Ammon's horn (tissue), 1 donor: ENCODE data around the gene RETN.

Source experiments
- DNase-seq: peaks from one replicate; pipeline ENCODE4 v3.0.0-alpha.2; 2016; ENCODE audit warnings: low spot score

RETN gene

DNA sequence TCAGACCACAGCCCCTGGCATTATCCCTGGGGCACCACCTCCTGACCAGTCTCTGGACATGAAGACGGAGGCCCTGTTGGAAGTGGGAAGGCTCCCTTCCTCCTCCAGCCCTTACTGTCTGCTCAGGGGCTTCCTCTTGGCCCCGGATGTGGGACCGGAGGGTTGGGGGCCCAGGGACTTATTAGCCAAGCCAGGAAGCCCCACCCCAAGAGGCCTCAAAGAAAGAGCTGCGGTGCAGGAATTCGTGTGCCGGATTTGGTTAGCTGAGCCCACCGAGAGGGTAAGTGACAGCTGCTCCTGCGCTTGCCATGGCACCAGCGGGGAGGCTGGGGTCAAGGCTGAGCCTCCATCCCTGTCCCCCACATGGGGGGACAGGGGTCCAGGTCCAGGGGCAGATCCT is at the start of gene RETN:
RETN (plus strand) TSS at position 208 of the 400 bp plus-strand sequence. CDS start 278 bp downstream, outside the sequence.
- DNase-seq: no peak

DNA sequence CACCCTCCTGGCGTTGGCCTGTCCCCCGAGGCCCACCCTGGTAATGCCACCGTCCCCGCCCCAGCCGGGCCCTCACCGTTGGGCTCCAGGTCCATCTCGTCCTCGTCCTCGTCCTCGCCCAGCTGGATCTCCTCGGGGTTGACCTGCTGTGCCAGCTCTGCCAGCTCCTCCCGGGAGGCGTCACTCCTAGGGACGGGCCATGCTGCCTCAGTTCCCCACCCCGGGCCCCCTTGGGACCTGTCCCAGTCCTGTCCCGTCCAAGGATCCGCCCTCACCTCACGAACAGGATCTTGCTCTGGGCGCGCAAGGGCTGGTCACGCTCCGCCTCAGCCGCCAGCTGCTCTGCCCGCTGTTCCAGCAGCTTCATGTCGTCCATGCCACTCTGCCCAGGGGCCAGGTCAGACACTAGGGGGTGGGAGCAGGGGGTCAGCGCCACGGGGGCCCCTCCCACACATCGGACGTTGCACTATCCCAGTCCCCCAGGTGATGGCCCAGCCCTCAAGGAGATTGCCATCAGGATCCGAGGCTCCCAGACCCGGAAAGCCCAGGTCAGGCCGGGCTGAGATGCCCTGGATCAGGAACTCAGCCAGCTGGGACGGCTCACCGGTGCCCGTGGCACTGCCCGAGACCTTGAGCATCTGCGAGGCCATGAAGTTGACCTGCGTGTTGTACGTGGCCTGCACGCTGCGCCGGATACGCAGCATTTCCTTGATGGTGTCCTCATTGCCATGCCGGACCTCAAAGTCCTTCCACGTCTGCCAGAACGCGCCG is 49.0 kb upstream of the RETN start:
- no peak for DNase-seq

- no peak for DNase-seq
Measured at GRCh38 chr19:7620442-7621412, 48.1 kb upstream of the RETN start.

DNA sequence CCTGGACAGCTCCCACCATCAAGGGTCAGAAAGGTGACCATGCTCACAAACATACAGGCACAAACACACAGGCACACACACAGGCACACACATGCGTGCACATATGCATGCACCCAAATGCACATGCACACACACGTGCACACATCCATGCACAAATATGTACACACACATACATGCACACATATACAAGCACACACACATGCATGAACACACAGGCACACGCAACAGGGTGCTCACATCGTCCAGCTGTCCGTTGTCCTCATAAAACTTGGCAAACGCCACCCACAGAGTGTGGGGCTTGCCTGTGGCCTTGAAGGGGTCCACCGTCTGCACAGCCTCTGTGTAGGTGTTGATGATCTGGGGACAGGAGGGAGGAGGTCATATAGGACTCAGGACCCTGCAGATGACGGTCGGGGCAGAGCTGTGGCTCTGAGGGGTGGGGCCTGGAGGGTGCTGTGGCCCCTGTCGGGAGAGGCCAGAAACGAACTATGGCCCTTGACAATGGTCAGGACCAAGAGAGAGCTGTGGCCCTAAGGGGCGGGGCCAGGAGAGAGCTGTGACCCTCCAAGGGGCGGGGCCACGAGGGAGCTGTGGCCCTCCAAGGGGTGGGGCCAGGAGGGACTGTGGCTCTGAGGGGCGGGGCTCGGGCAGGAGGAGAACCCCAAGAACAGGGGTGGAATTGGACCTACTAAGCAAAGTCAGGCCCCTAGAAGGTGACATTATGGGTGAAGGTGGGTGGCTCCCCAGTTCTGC is 45.7 kb upstream of the RETN start:
- no peak for DNase-seq

- DNase-seq: no peak
Measured at GRCh38 chr19:7623725-7624603, 44.9 kb upstream of the RETN start.

GRCh38 chr19:7624810-7625209 is 44.0 kb upstream of the RETN start:
- no peak for DNase-seq

GRCh38 chr19:7625763-7626372 is 43.0 kb upstream of the RETN start:
- no peak for DNase-seq

DNA sequence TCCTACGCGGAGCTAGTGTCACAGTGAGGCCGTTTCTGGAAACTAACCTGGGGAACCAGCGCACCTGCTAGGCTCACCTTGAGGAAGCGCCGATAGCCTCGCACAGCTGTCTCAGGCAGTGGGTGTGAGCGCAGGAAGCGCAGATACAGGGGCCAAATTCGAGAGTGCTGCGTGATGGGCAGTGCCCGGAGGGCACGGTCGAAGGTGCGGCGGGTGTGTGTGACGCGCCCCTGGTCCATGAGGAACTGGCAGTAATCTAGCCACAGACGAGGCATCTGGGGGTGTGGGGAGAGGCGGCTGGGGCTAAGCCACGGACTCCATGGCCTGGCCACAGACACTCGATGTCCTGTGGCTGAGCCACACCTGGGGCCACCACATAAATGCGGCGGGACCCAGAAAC is 41.7 kb upstream of the RETN start:
- no peak for DNase-seq

- no peak for DNase-seq
Measured at GRCh38 chr19:7628589-7629311, 40.1 kb upstream of the RETN start.

DNA sequence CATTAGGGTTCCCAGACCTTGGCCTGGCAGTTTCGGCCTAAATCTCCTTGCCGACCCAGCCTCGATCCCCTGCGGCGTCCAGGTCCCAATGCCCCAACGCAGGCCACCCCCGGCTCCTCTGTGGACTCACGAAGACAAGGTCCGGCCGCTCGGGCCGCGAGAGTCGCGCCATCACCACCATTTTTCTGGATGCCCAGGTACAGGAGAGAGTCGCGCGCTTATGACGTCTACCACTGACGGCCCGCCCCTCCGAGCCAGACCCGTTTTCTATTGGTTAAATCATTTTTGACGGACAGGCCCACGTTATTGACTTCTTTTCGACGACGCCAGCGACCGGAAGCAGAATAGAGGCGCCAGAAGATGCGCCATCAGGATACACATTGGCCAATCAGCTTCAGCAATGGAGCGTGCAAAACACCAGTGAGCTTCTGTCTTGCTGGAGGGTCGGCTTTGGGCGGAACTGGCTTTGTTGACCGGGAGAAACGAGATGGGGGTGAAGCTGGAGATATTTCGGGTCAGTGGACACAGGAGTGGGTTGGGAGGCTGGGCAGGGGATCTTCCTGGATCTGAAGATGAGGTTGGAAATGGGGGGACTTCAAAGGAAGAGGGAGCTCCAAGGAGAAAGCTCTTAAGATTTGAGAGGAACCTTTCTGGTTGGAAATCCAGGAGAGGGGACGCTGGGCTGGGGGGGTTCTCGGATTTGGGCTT is 39.3 kb upstream of the RETN start, which contains the start of the genes PET100 and XAB2:
PET100 (plus strand) TSS at position 447 of the 708 bp plus-strand sequence; CDS start at position 488, 41 bp downstream.
XAB2 (minus strand) TSS at position 199 of the 708 bp plus-strand sequence; CDS start at position 181, 18 bp downstream.
- DNase-seq: peak; percentile 99

- no peak for DNase-seq
Measured at GRCh38 chr19:7631577-7631976, 37.3 kb upstream of the RETN start.

GRCh38 chr19:7632340-7633203 is 36.3 kb upstream of the RETN start:
- no peak for DNase-seq

DNA sequence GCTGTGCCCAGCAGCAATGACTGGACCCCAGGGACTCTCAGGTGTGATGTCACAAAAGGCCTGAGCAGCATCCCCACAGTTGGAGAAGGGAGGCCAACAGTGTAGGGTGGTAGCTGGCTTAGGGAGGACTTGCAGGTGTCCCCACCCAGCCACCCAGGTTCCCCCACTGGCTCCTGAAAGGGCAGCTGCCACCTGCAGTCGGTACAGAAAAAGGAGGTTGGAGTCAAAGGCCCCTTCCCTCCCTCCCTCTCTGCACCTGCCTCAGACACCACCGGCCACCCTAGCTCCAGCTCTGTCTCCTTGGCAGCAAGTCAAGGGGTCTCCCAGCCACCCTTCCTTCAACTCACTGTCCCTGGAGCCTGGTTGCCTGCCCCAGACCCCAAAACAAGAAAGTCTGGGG is 35.2 kb upstream of the RETN start, which contains the start of gene PCP2:
PCP2 (minus strand) TSS at position 22 of the 400 bp plus-strand sequence. CDS start 262 bp downstream, outside the sequence.
- no peak for DNase-seq

- DNase-seq: no peak
Measured at GRCh38 chr19:7635670-7636069, 33.2 kb upstream of the RETN start.

DNA sequence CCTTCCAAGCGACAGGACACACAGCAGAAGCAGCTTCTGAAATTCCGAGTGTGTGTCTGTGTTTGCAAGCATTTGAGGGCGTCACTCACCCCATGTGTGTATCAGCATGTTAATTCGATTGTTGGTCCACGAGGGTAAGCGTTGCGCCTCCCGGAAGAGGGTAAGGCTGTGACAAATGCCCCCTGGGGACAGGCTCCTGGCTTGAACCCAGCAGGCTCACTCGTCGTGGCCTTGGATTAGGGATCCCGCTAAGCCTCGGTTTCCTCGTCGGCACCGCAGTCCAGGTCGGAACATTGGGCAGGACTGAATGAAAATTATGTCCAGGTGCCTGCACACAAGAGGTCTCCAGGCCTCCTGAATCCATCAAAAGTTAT is 32.5 kb upstream of the RETN start:
- DNase-seq: no peak

DNA sequence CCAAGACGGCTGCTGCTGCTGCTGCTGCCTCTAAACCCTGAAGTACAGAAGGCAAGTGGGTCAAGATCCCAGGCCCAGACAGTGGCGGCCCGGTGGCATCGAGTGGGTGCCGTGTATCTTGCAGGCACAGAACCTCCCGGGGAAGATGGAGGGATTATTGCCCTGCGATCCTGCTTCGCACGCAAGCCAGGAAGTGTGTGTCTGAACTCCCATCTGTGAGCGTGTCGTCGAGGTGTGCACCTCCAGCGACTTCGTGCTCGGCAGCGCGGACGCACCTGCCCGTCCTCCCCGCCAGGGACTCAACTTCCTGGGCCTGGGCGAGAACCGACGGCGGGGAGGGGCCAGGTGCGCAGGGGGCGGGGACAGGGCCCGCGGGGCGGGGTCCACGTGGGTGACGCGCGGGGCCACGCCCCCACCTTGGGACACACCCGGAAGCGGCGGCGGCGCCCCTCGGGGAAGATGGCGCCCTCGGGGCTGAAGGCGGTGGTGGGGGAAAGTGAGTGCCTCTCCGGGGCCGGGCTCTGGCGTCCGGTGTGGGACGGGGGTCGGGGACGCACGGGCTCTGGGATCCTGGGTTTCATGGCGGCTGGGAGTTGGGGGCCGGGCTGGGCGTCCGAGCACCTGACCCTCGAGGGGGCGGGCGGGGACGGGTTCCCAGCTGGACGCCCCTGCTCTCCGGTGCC is 32.0 kb upstream of the RETN start, which contains the start of gene STXBP2:
STXBP2 (plus strand) TSS at position 420 of the 683 bp plus-strand sequence; CDS start at position 460, 40 bp downstream.
- peak; percentile 30 for DNase-seq
